Measurements from ENCODE around the gene COL4A2. TPM values are rescaled to one million over a fixed set of nuclear protein-coding genes. Genes with fewer than 3 reads are reported as not detected.

COL4A2 gene
- total RNA-seq, 1 experiment from 2014 or later, result 74.5 TPM

DNA sequence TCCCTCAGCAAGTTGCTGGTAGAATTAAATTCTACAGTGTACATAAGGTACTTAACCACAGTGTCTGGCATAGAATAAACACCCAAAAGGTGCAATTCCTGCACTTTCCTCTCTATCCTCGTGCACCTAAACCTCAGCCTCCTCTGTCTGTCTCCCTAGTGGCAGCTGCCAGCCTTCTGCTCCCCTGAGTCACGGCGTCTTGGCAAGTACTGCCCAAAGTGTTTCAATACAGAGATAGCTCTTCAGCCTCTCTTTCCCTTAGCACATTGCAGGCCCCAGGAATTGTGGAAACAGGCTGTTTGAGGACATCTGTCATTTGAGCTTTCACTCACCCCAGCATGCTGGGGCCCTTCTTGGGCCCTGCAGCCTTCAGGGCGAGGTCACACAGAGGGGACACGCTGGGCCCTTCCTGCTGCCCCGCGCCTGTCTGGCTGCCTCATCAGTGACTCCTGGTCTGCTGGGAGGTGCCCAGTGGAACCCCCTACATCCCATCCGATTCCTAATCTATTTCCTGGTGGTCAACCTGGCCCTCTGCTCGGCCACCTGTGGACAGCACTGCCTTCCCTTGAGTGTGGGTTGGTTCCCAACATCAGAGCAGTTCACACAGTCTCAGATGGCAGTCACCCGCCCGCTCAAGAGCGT is 19.3 kb downstream of the COL4A2 start:
- no TSS peak for BruUV-seq (replicated peaks)
- peaks cover 40% of the 10 kb centered on the region for H3K79me2 ChIP-seq (ENCODE audit: low read length)
- H2AFZ ChIP-seq (ENCODE audit: low read length), result no peak overlapping the region
- 0 out of 2 replicates have a peak, but pooled peaks cover 3% of the 10 kb centered on the region for H4K20me1 ChIP-seq (ENCODE audit: low read length)
- no peaks in the 10 kb centered on the region for H3K36me3 ChIP-seq (ENCODE audit: low read depth, low read length)
- intact Hi-C loops (cut with micrococcal nuclease), result no loop called here
- no peaks in the 10 kb centered on the region for H3K9me2 ChIP-seq (replicated peaks; ENCODE audit: low read length)
- ATAC-seq (no peak), DNase-seq (no peak)
- no peaks in the 10 kb centered on the region for H3K27me3 ChIP-seq (ENCODE audit: low read length)
- POLR2A ChIA-PET (ENCODE audit: unreplicated experiment), result no interaction called here
- CTCF ChIA-PET, result no interaction called here
- H3K27ac ChIP-seq (ENCODE audit: low read length), result no peak overlapping the region
- H3K4me3 ChIP-seq (ENCODE audit: low read length), result no peak overlapping the region
- H3K9me3 ChIP-seq (ENCODE audit: low read length), result no peaks in the 10 kb centered on the region
- H3F3A ChIP-seq (ENCODE audit: low read length, unreplicated experiment), result no peaks in the 10 kb centered on the region
- no peak overlapping the region for H3K9ac ChIP-seq (ENCODE audit: low read length)
- peaks cover 13% of the 10 kb centered on the region for H3K4me1 ChIP-seq (ENCODE audit: insufficient read depth, low read length)
- H3K4me2 ChIP-seq (ENCODE audit: low read length), result no peak overlapping the region
- TF ChIP-seq, protein P1, sequence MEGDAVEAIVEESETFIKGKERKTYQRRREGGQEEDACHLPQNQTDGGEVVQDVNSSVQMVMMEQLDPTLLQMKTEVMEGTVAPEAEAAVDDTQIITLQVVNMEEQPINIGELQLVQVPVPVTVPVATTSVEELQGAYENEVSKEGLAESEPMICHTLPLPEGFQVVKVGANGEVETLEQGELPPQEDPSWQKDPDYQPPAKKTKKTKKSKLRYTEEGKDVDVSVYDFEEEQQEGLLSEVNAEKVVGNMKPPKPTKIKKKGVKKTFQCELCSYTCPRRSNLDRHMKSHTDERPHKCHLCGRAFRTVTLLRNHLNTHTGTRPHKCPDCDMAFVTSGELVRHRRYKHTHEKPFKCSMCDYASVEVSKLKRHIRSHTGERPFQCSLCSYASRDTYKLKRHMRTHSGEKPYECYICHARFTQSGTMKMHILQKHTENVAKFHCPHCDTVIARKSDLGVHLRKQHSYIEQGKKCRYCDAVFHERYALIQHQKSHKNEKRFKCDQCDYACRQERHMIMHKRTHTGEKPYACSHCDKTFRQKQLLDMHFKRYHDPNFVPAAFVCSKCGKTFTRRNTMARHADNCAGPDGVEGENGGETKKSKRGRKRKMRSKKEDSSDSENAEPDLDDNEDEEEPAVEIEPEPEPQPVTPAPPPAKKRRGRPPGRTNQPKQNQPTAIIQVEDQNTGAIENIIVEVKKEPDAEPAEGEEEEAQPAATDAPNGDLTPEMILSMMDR (conservative IDR thresholded peaks at IDR 0.05; ENCODE audit: low read depth, low read length), result no peak
- TF ChIP-seq EZH2phosphoT487 (IDR thresholded peaks at IDR 0.05; ENCODE audit: borderline replicate concordance, low read length), result no peak
- no peak for TF ChIP-seq EZH2 (IDR thresholded peaks at IDR 0.05; ENCODE audit: low read length, unreplicated experiment)

DNA sequence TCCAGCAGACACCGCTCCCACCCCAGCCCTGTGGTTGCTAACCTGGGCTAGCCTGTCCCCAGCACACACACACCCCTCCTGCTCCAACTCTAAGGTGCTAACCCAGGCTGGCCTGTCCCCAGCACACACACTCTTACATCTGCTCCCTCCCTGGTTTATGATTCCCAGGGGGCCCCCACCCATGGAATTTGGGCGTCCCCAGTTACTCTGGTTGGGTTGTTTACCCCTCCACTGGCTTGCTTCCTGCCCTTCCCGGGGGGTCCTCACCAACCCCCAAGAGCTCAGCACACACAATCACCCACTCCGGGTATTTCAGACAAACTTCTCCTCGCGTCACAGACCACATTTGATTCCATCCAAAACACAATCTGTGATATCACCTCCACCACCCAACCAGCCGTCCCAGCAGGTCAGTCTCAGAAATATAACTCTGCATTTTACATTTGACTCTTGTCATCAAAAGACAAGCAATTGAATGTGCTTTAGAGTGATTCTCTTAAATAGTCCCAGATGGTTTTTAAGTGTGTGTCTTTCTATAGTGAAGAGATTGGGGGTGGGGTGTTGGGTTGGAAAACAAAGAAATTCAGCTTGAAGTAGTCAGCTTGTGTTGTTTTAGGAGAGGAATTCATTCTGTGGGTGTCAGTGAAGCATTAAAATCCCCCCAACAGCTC is 20.1 kb downstream of the COL4A2 start:
- no peak for ATAC-seq
- H3K27me3 ChIP-seq (ENCODE audit: low read length), result no peaks in the 10 kb centered on the region
- no peak overlapping the region for H3K4me2 ChIP-seq (ENCODE audit: low read length)
- H3K9me2 ChIP-seq (replicated peaks; ENCODE audit: low read length), result no peaks in the 10 kb centered on the region
- H3K36me3 ChIP-seq (ENCODE audit: low read depth, low read length), result no peaks in the 10 kb centered on the region
- peaks cover 13% of the 10 kb centered on the region for H3K4me1 ChIP-seq (ENCODE audit: insufficient read depth, low read length)
- H3K79me2 ChIP-seq (ENCODE audit: low read length), result peaks cover 32% of the 10 kb centered on the region
- no peak overlapping the region for H2AFZ ChIP-seq (ENCODE audit: low read length)
- H3K9me3 ChIP-seq (ENCODE audit: low read length), result no peaks in the 10 kb centered on the region
- intact Hi-C loops (cut with micrococcal nuclease), result no loop called here
- 0 out of 2 replicates have a peak, but pooled peaks cover 3% of the 10 kb centered on the region for H4K20me1 ChIP-seq (ENCODE audit: low read length)
- ChIA-PET CTCF (no interaction called here), POLR2A (ENCODE audit: unreplicated experiment) (interaction anchor here (0.7 kb wide), 1 partner anchor 51 kb away, joined by 3 read pairs; no protein-coding TSS in a partner anchor)
- H3K9ac ChIP-seq (ENCODE audit: low read length), result no peak overlapping the region
- TF ChIP-seq EZH2 (IDR thresholded peaks at IDR 0.05; ENCODE audit: low read length, unreplicated experiment), result no peak
- TF ChIP-seq, protein P1 (conservative IDR thresholded peaks at IDR 0.05; ENCODE audit: low read depth, low read length), result no peak
- H3K4me3 ChIP-seq (ENCODE audit: low read length), result no peak overlapping the region
- no peak overlapping the region for H3K27ac ChIP-seq (ENCODE audit: low read length)
- H3F3A ChIP-seq (ENCODE audit: low read length, unreplicated experiment), result no peaks in the 10 kb centered on the region
- no peak for DNase-seq
- BruUV-seq (replicated peaks), result no TSS peak

DNA sequence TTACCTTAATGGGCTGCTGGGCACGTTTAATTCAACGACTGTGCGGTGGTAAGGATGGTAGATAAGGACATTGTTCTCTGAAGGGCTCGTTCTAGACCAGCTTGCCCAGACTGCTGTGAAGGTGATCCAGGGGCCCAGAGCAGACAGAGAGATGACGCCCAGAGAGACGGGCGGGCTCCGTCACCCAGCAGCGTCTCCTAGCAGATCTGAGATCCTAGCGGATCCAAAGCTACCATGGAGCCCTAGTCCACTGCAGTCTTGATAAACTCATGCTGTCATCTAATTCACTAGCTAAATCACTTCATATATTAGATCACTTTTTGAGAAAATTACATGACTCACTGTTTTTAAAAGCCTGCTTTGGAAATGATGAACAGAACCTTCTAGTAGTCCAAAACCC is 21.5 kb downstream of the COL4A2 start:
- Histone ChIP-seq H3K79me2 (ENCODE audit: low read length) (peaks cover 22% of the 10 kb centered on the region), H3K4me1 (ENCODE audit: insufficient read depth, low read length) (peaks cover 6% of the 10 kb centered on the region), H3K36me3 (ENCODE audit: low read depth, low read length) (no peaks in the 10 kb centered on the region), H3K9ac (ENCODE audit: low read length) (no peak overlapping the region), H3K4me2 (ENCODE audit: low read length) (no peak overlapping the region), H3K9me2 (replicated peaks; ENCODE audit: low read length) (no peaks in the 10 kb centered on the region), H4K20me1 (ENCODE audit: low read length) (0 out of 2 replicates have a peak, but pooled peaks cover 3% of the 10 kb centered on the region), H3K9me3 (ENCODE audit: low read length) (no peaks in the 10 kb centered on the region), H2AFZ (ENCODE audit: low read length) (no peak overlapping the region), H3K27me3 (ENCODE audit: low read length) (no peaks in the 10 kb centered on the region), H3K27ac (ENCODE audit: low read length) (no peak overlapping the region), H3K4me3 (ENCODE audit: low read length) (no peak overlapping the region), H3F3A (ENCODE audit: low read length, unreplicated experiment) (no peaks in the 10 kb centered on the region)
- ATAC-seq (no peak), DNase-seq (no peak)
- TF ChIP-seq EZH2phosphoT487 (IDR thresholded peaks at IDR 0.05; ENCODE audit: borderline replicate concordance, low read length), result no peak
- no peak for TF ChIP-seq EZH2 (IDR thresholded peaks at IDR 0.05; ENCODE audit: low read length, unreplicated experiment)
- TF ChIP-seq, protein P1 (conservative IDR thresholded peaks at IDR 0.05; ENCODE audit: low read depth, low read length), result no peak
- POLR2A ChIA-PET (ENCODE audit: unreplicated experiment), result no interaction called here
- no TSS peak for BruUV-seq (replicated peaks)
- CTCF ChIA-PET, result no interaction called here
- intact Hi-C loops (cut with micrococcal nuclease), result no loop called here
